Mesenchymal stem cell (in vitro differentiated cells and primary cell): Measurements from ENCODE around the gene FAM153A.
"Not testable (repeated sequence)": the region's sequence is repeated elsewhere in the genome, so short reads cannot be mapped to it uniquely, and the experiment has no call there.

Experiments
- DNase-seq: peaks from one replicate; pipeline ENCODE4 v3.0.0-alpha.2; 2013
- H2AFZ ChIP-seq: one replicate; pipeline ENCODE4 v1.6.1; 2013; ENCODE audit warnings: low read depth, mild to moderate bottlenecking, control low read depth, inconsistent platforms, low read length, moderate library complexity
- H2AK5ac ChIP-seq: 2 replicates; pipeline ENCODE4 v1.6.1; 2013; ENCODE audit warnings: low read length, moderate library complexity, mild to moderate bottlenecking, inconsistent platforms; ENCODE audit not compliant: severe bottlenecking
- H2BK120ac ChIP-seq: one replicate; pipeline ENCODE4 v1.6.1; 2013; ENCODE audit warnings: low read depth, mild to moderate bottlenecking, inconsistent platforms, low read length, moderate library complexity
- H2BK12ac ChIP-seq, 2 experiments: one replicate each; pipeline ENCODE4 v1.6.1; 2013; ENCODE audit warnings: inconsistent platforms in 2 of 2, low read length in 2 of 2, mild to moderate bottlenecking in 2 of 2, moderate library complexity in 2 of 2, control low read depth in 1 of 2
- H2BK15ac ChIP-seq: one replicate; pipeline ENCODE4 v1.6.1; 2013; ENCODE audit warnings: mild to moderate bottlenecking, low read depth, inconsistent platforms; ENCODE audit not compliant: poor library complexity, severe bottlenecking
- H2BK5ac ChIP-seq: 2 replicates; pipeline ENCODE4 v1.6.1; 2013; ENCODE audit warnings: low read depth, mild to moderate bottlenecking, low read length, control low read depth, inconsistent platforms; ENCODE audit not compliant: poor library complexity, severe bottlenecking
- H3K14ac ChIP-seq, 2 experiments: one replicate each; pipeline ENCODE4 v1.6.1; 2013; ENCODE audit warnings: inconsistent platforms in 2 of 2, low read length in 2 of 2, control low read depth in 1 of 2, mild to moderate bottlenecking in 1 of 2, moderate library complexity in 1 of 2
- H3K18ac ChIP-seq, 2 experiments: one replicate each; pipeline ENCODE4 v1.6.1; 2013; ENCODE audit warnings: inconsistent platforms in 2 of 2, low read length in 2 of 2, control low read depth in 1 of 2, low read depth in 1 of 2, mild to moderate bottlenecking in 1 of 2
- H3K23ac ChIP-seq, 2 experiments: one replicate each; pipeline ENCODE4 v1.6.1; 2013; ENCODE audit warnings: inconsistent platforms in 2 of 2, low read length in 2 of 2, mild to moderate bottlenecking in 2 of 2, moderate library complexity in 2 of 2, control low read depth in 1 of 2
- H3K27ac ChIP-seq: 2 replicates; pipeline ENCODE4 v1.5.1; 2013; ENCODE audit warnings: mild to moderate bottlenecking, moderate library complexity, low read length, control low read depth, inconsistent platforms; ENCODE audit not compliant: poor library complexity, severe bottlenecking
- H3K27me3 ChIP-seq, 2 experiments: 2 replicates each; pipeline versions ENCODE4 v1.6.1 to v1.7.0; 2013; ENCODE audit warnings: low read length in 2 of 2, mild to moderate bottlenecking in 2 of 2, moderate library complexity in 2 of 2, control low read depth in 1 of 2, inconsistent platforms in 1 of 2; ENCODE audit not compliant: control insufficient read depth in 1 of 2, insufficient read depth in 1 of 2
- H3K36me3 ChIP-seq, 2 experiments: 2 replicates each; pipeline versions ENCODE4 v1.6.1 to v1.7.0; 2013; ENCODE audit warnings: low read length in 2 of 2, control low read depth in 1 of 2, inconsistent platforms in 1 of 2, low read depth in 1 of 2, mild to moderate bottlenecking in 1 of 2; ENCODE audit not compliant: insufficient read depth in 2 of 2, control insufficient read depth in 1 of 2
- H3K4ac ChIP-seq, 2 experiments: one replicate each; pipeline ENCODE4 v1.6.1; 2013; ENCODE audit warnings: inconsistent platforms in 2 of 2, low read length in 2 of 2, mild to moderate bottlenecking in 2 of 2, moderate library complexity in 2 of 2, control low read depth in 1 of 2, low read depth in 1 of 2
- H3K4me1 ChIP-seq: 2 replicates; pipeline ENCODE4 v1.6.1; 2013; ENCODE audit warnings: low read depth, low read length, control low read depth; ENCODE audit not compliant: control insufficient read depth, insufficient read depth
- H3K4me2 ChIP-seq: 2 replicates; pipeline ENCODE4 v1.6.1; 2013; ENCODE audit warnings: low read length, mild to moderate bottlenecking, inconsistent platforms; ENCODE audit not compliant: poor library complexity, severe bottlenecking
- H3K4me3 ChIP-seq, 2 experiments: 2 replicates each; pipeline versions ENCODE4 v1.5.1 to v1.7.0; 2013; ENCODE audit warnings: low read length in 2 of 2, mild to moderate bottlenecking in 2 of 2, control low read depth in 1 of 2, low read depth in 1 of 2; ENCODE audit not compliant: insufficient read depth in 1 of 2
- H3K79me1 ChIP-seq: replicated peaks from 2 replicates; pipeline ENCODE4 v1.6.1; 2013; ENCODE audit warnings: mild to moderate bottlenecking, control low read depth, low read length, inconsistent platforms; ENCODE audit not compliant: poor library complexity, severe bottlenecking
- H3K9ac ChIP-seq: 2 replicates; pipeline ENCODE4 v1.7.0; 2013; ENCODE audit warnings: mild to moderate bottlenecking, low read length, moderate library complexity
- H3K9me3 ChIP-seq: 2 replicates; pipeline ENCODE4 v1.7.0; 2013; ENCODE audit warnings: mild to moderate bottlenecking, low read length; ENCODE audit not compliant: control insufficient read depth
- H4K8ac ChIP-seq: one replicate; pipeline ENCODE4 v1.6.1; 2013; ENCODE audit warnings: inconsistent platforms, mild to moderate bottlenecking, low read length, moderate library complexity
- H4K91ac ChIP-seq: one replicate; pipeline ENCODE4 v1.6.1; 2013; ENCODE audit warnings: mild to moderate bottlenecking, low read length, inconsistent platforms
- WGBS: methylation state at CpG from one replicate; pipeline ENCODE4 v1.1.7; 2013; ENCODE audit warnings: mixed read lengths; 5-methylcytosine and 5-hydroxymethylcytosine counted together

FAM153A gene

DNA sequence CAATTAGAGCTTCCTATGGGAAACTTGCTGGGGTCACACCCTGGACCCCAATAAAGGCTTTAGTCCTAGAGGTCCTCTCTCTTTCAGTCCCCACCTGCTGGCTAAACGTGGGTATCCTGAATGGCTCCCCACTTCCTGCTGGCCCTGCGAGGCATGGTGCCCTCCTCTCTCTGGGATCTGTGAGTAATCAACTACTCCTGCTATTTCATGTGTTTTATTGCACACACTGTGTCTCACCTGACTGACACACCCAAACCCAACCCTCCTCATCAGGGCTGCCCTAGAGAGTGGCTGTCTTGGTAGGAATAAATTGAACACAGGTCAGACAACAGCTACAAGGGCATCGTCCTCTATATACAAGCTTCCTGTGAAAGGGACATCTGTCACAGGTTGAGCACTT, 39.8 kb upstream of the FAM153A start:
- H3K4me3 ChIP-seq, H4K8ac ChIP-seq, H2AK5ac ChIP-seq, H2AFZ ChIP-seq, H3K23ac ChIP-seq, H3K4ac ChIP-seq, H2BK120ac ChIP-seq, H3K9me3 ChIP-seq, H2BK5ac ChIP-seq, H2BK12ac ChIP-seq, DNase-seq, H2BK15ac ChIP-seq, H3K14ac ChIP-seq, H3K9ac ChIP-seq, H4K91ac ChIP-seq, H3K18ac ChIP-seq, H3K79me1 ChIP-seq, H3K27me3 ChIP-seq, H3K4me1 ChIP-seq, H3K4me2 ChIP-seq, H3K36me3 ChIP-seq, H3K27ac ChIP-seq: not testable (repeated sequence)
- WGBS: no CpG with 5 or more reads among the region's 3 CpGs

- H2AK5ac ChIP-seq: not testable (repeated sequence)
- WGBS: no CpG with 5 or more reads among the region's 1 CpG
Measured at GRCh38 chr5:177819664-177820063, 37.0 kb upstream of the FAM153A start.

GRCh38 chr5:177812814-177813425, 30.2 kb upstream of the FAM153A start:
- H3K27me3 ChIP-seq, H3K4me2 ChIP-seq, H2AFZ ChIP-seq, DNase-seq, H3K4me3 ChIP-seq, H3K23ac ChIP-seq, H3K79me1 ChIP-seq, H3K4me1 ChIP-seq, H2BK5ac ChIP-seq, H2BK15ac ChIP-seq, H3K14ac ChIP-seq, H2BK120ac ChIP-seq, H3K18ac ChIP-seq, H2BK12ac ChIP-seq, H4K8ac ChIP-seq, H3K9me3 ChIP-seq, H2AK5ac ChIP-seq, H3K4ac ChIP-seq, H3K27ac ChIP-seq, H4K91ac ChIP-seq, H3K9ac ChIP-seq, H3K36me3 ChIP-seq: not testable (repeated sequence)
- no CpG with 5 or more reads among the region's 2 CpGs for WGBS

More at GRCh38 chr5:177819664-177820063, 37.0 kb upstream of the FAM153A start:
- H3K36me3 ChIP-seq, DNase-seq, H4K91ac ChIP-seq, H3K9me3 ChIP-seq, H4K8ac ChIP-seq, H2BK5ac ChIP-seq, H2BK12ac ChIP-seq, H2BK120ac ChIP-seq, H3K27ac ChIP-seq, H3K4ac ChIP-seq, H3K4me3 ChIP-seq, H3K18ac ChIP-seq, H2AFZ ChIP-seq, H2BK15ac ChIP-seq, H3K9ac ChIP-seq, H3K14ac ChIP-seq, H3K4me1 ChIP-seq, H3K23ac ChIP-seq, H3K79me1 ChIP-seq, H3K4me2 ChIP-seq, H3K27me3 ChIP-seq: not testable (repeated sequence)

DNA sequence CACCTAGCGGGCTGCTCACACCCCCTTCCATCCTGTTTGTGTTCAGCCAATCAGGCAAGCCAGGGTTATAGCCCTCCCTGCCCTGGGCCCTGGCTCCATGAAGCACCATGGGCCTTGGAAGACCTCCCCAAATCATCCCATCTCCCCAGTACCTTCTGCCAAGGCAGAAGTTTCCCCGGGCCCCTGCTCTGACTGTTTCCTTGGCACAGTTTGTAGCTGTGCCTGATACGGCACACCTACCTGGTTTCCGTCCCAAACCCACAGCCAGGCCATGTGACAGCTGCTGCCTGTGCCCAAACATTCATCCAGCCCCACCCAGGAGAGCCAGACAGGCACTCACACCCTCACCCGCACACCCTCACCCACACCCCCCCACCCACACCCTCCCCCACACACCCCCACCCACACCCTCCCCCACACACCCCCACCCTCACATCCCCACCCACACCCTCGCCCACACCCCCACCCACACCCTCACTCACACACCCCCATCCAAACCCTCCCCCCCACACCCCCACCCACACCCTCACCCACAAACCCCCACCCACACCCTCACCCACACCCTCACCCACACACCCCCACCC, 29.6 kb upstream of the FAM153A start:
- not testable (repeated sequence) for H3K9ac ChIP-seq, H3K27me3 ChIP-seq, H3K4me1 ChIP-seq, H2BK15ac ChIP-seq, H4K8ac ChIP-seq, H3K9me3 ChIP-seq, H3K4ac ChIP-seq, H3K23ac ChIP-seq, H3K27ac ChIP-seq, H3K4me2 ChIP-seq, H3K18ac ChIP-seq, H3K79me1 ChIP-seq, H2BK120ac ChIP-seq, DNase-seq, H2AFZ ChIP-seq, H3K4me3 ChIP-seq, H3K14ac ChIP-seq, H2AK5ac ChIP-seq, H2BK12ac ChIP-seq, H3K36me3 ChIP-seq, H2BK5ac ChIP-seq, H4K91ac ChIP-seq
- no CpG with 5 or more reads among the region's 6 CpGs for WGBS
